Esophagus muscularis mucosa (tissue), 4 donors: ENCODE results near the gene BSPH1. TPM values are rescaled to one million over a fixed set of nuclear protein-coding genes. Genes with fewer than 3 reads are reported as not detected.
"Not testable (repeated sequence)": the region's sequence is repeated elsewhere in the genome, so short reads cannot be mapped to it uniquely, and the experiment has no call there.

ENCODE experiments used
- DNase-seq: peaks from one replicate; pipeline ENCODE4 v3.0.0-alpha.2; 2017; ENCODE audit errors: extremely low spot score
- H3K27ac ChIP-seq, 4 donors: fragments of 200-600 bp; sonication (generic); replicated peaks in 1 of 4; 1 replicate in 3 of 4; 2 replicates in 1 of 4; pipeline ENCODE4 v1.5.1; 2016 to 2019; ENCODE audit warnings: mild to moderate bottlenecking in 1 of 4
- H3K27me3 ChIP-seq, 4 donors: fragments of 200-600 bp; sonication (generic); one replicate each; pipeline versions ENCODE4 v1.5.1 to v1.6.0; 2016 to 2019
- H3K36me3 ChIP-seq, 4 donors: fragments of 200-600 bp; sonication (generic); one replicate each; pipeline ENCODE4 v1.5.1; 2016 to 2019
- H3K4me1 ChIP-seq, 4 donors: fragments of 200-600 bp; sonication (generic); one replicate each; pipeline ENCODE4 v1.5.1; 2016 to 2019
- H3K4me3 ChIP-seq, 4 donors: fragments of 200-600 bp; sonication (generic); 1 replicate in 2 of 4; 2 replicates in 2 of 4; pipeline ENCODE4 v1.5.1; 2016 to 2019; ENCODE audit warnings: mild to moderate bottlenecking in 4 of 4, moderate library complexity in 1 of 4
- H3K9me3 ChIP-seq, 4 donors: fragments of 200-600 bp; sonication (generic); 1 replicate in 3 of 4; 2 replicates in 1 of 4; pipeline ENCODE4 v1.5.1; 2016 to 2019
- EP300 ChIP-seq: sonication (generic); formaldehyde crosslinking; IDR thresholded peaks from one replicate; pipeline ENCODE4 v1.6.1; 2017; ENCODE audit warnings: antibody characterized with exemption
- POLR2A ChIP-seq: fragments of 450-650 bp; IDR thresholded peaks from one replicate; pipeline ENCODE4 v1.6.1; 2017; ENCODE audit warnings: antibody characterized with exemption, moderate library complexity, mild to moderate bottlenecking, low read depth
- POLR2AphosphoS5 ChIP-seq, 2 donors: sonication (generic); formaldehyde crosslinking; IDR thresholded peaks; one replicate each; pipeline ENCODE4 v1.6.1; 2017; ENCODE audit warnings: antibody characterized with exemption in 2 of 2
- WGBS: methylation state at CpG from one replicate; pipeline ENCODE4 v1.1.5; 2018; 5-methylcytosine and 5-hydroxymethylcytosine counted together
- intact Hi-C: fragments of 100-400 bp; cut with DNase I; formaldehyde crosslinking; loops from one replicate; pipeline ENCODE4 v1.15.1; 2023
- total RNA-seq, 4 donors: library from RNA; depleted of rRNA; stranded (reverse); fragments of >200 nt; gene quantifications; one replicate each; pipeline versions ENCODE4 v1.1.0 to v1.2.1, GENCODE V29; 2016
- TF ChIP-seq, protein P1 (sequence below), 3 experiments: fragments of 200-600 bp in 2 of 3; fragments of 450-650 bp in 1 of 3; sonication (generic) in 2 of 3; IDR thresholded peaks; one replicate each; pipeline ENCODE4 v1.5.1; 2017 to 2019; ENCODE audit warnings: antibody characterized with exemption in 3 of 3, mild to moderate bottlenecking in 2 of 3, moderate library complexity in 1 of 3

Gene BSPH1
- total RNA-seq, 4 donors from 2014 or later: not detected

DNA sequence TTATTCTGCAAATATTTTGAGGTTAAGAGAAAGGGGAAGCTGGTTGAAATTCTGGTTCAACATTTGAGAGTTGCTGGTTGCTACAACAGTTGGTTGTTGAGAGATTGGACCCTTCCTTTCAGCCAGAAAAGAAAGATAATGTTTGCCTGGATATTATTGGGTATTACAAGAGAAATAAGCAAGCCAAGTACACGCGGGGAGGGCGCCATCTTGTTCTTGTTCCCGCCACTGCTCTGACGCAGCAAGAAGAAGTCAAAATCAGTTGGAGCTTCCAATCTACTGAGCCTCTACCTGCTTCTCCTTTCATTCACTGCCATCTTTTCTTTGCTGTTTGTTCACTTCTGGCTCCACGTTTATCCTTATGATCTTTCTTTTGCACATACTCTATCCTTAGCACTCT is 18.4 kb downstream of the BSPH1 start:
- WGBS: 84% methylated on average over 6 of the region's 6 CpGs
- peak; percentile 37 for DNase-seq
- Histone ChIP-seq H3K4me3 (no peak overlapping the region), H3K36me3 (no peaks in the 10 kb centered on the region), H3K9me3 (peaks cover 0 to 8% (median 0%) of the 10 kb centered on the region in 4 donors), H3K27ac (no peak overlapping the region), H3K4me1 (no peaks in the 10 kb centered on the region), H3K27me3 (peaks cover 0 to 45% (median 0%) of the 10 kb centered on the region in 4 donors)
- TF ChIP-seq EP300 (no peak), POLR2A (no peak), POLR2AphosphoS5 (IDR thresholded peaks at IDR 0.05) (no peak)
- TF ChIP-seq, protein P1, sequence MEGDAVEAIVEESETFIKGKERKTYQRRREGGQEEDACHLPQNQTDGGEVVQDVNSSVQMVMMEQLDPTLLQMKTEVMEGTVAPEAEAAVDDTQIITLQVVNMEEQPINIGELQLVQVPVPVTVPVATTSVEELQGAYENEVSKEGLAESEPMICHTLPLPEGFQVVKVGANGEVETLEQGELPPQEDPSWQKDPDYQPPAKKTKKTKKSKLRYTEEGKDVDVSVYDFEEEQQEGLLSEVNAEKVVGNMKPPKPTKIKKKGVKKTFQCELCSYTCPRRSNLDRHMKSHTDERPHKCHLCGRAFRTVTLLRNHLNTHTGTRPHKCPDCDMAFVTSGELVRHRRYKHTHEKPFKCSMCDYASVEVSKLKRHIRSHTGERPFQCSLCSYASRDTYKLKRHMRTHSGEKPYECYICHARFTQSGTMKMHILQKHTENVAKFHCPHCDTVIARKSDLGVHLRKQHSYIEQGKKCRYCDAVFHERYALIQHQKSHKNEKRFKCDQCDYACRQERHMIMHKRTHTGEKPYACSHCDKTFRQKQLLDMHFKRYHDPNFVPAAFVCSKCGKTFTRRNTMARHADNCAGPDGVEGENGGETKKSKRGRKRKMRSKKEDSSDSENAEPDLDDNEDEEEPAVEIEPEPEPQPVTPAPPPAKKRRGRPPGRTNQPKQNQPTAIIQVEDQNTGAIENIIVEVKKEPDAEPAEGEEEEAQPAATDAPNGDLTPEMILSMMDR (IDR thresholded peaks at IDR 0.05): no peak
- intact Hi-C loops: no loop called here

DNA sequence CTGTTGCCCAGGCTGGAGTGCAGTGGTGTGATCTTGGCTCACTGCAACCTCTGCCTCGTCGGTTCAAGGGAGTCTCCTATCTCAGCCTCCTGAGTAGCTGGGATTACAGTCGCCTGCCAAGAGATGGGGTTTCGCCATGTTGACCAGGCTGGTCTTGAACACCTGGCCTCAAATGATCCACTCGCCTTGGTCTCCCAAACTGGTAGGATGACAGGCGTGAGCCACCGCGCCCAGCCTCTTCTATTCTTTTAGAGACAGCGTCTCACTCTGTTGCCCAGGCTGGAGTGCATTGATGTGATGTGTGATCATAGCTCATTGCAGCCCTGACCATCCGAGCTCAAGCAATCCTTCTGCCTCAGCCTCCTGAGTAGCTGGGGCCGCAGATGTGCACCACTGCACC is 36.0 kb downstream of the BSPH1 start:
- H3K4me1 ChIP-seq, H3K4me3 ChIP-seq, H3K27ac ChIP-seq, H3K9me3 ChIP-seq, H3K36me3 ChIP-seq, DNase-seq, intact Hi-C loops: not testable (repeated sequence)
- H3K27me3 ChIP-seq: peaks cover 0 to 12% (median 0%) of the 10 kb centered on the region in 4 donors
- 90% methylated on average over 9 of the region's 11 CpGs for WGBS

DNA sequence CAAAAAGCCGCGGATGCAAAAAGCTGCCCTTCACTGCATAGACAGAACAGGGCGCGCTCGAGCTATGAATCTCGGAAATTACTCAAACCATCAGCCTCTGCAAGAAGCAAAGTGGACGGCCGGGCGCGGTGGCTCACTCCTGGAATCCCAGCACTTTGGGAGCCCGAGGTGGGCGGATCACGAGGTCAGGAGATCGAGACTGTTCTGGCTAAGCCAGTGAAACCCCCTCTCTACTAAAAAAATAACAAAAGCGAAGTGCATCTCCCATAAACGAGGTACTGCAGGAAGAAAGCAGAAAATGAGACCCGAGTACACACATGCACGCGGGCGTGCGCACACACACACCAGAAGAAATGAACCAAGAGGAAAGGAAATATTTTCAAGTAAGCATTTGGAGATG is 39.8 kb downstream of the BSPH1 start:
- H3K4me3 ChIP-seq, H3K27ac ChIP-seq, intact Hi-C loops, DNase-seq, H3K4me1 ChIP-seq, H3K9me3 ChIP-seq, H3K36me3 ChIP-seq: not testable (repeated sequence)
- no CpG with 5 or more reads among the region's 21 CpGs for WGBS
- H3K27me3 ChIP-seq: peaks cover 0 to 13% (median 0%) of the 10 kb centered on the region in 4 donors

DNA sequence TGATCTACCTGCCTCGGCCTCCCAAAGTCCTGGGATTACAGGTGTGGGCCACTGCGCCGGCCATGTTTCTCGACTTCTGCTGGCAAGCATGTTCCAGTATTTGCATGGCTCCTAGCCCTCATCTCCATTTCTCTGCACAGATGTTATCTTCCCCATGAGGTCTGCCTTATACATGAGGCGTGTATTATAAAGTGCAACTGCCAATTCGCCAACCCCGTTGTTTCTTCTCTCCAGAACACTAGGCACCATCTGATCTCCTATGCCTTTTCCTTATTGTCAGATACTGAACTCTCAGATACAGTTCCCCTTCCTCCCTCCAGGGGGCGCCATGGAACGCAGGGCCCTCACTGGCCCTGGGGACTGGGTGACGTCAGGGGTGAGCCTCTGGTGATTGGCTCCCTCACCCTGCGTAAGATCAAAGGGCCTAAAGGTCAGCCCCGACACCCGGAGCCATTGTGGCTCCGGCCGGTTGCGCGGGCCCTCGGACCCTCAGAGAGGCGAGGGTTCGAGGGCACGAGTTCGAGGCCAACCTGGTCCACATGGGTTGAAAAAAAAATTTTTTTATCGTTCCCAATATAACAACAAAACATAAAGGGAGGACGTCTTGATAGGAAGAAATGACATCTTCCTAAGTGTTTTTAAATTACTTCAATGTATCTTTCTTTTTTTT is 42.0 kb downstream of the BSPH1 start:
- H3K9me3 ChIP-seq, DNase-seq, H3K36me3 ChIP-seq, H3K4me3 ChIP-seq, H3K27me3 ChIP-seq, H3K4me1 ChIP-seq, H3K27ac ChIP-seq, intact Hi-C loops: not testable (repeated sequence)
- TF ChIP-seq, protein P1 (IDR thresholded peaks at IDR 0.05): peak in 1 of 3 experiments; percentile 11
- WGBS: 73% methylated on average over 23 of the region's 24 CpGs

DNA sequence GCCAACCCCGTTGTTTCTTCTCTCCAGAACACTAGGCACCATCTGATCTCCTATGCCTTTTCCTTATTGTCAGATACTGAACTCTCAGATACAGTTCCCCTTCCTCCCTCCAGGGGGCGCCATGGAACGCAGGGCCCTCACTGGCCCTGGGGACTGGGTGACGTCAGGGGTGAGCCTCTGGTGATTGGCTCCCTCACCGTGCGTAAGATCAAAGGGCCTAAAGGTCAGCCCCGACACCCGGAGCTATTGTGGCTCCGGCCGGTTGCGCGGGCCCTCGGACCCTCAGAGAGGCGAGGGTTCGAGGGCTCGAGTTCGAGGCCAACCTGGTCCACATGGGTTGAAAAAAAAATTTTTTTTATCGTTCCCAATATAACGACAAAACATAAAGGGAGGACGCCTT is 63.4 kb downstream of the BSPH1 start:
- H3K36me3 ChIP-seq, H3K9me3 ChIP-seq, intact Hi-C loops, H3K4me3 ChIP-seq, H3K27ac ChIP-seq, H3K4me1 ChIP-seq, H3K27me3 ChIP-seq, DNase-seq: not testable (repeated sequence)
- WGBS: no CpG with 5 or more reads among the region's 20 CpGs

GRCh38 chr19:47920107-47920506 is 71.9 kb downstream of the BSPH1 start:
- H3K4me3 ChIP-seq, intact Hi-C loops, H3K4me1 ChIP-seq, H3K9me3 ChIP-seq, H3K27me3 ChIP-seq, H3K36me3 ChIP-seq, H3K27ac ChIP-seq, DNase-seq: not testable (repeated sequence)
- TF ChIP-seq, protein P1 (IDR thresholded peaks at IDR 0.05): peak; percentile 29 to 53 (median 50)
- peak in 1 of 2 donors; percentile 30 for TF ChIP-seq POLR2AphosphoS5 (IDR thresholded peaks at IDR 0.05)
- WGBS: 0% methylated on average over 12 of the region's 15 CpGs

Other genes with a start within 250 kb of the BSPH1 start
- gene NOP53, start 246.6 kb downstream of the BSPH1 start, total RNA-seq: 100 to 1,000 TPM; 350 to 500 (median 454) TPM
- 1,000 to 10,000 TPM; 1,363 to 1,667 (median 1,434) TPM for gene SELENOW, start 213.5 kb downstream of the BSPH1 start, total RNA-seq
- not detected for gene TPRX1, start 187.6 kb downstream of the BSPH1 start, total RNA-seq
- not detected for gene CRX, start 170.2 kb downstream of the BSPH1 start, total RNA-seq
- not detected for gene TPRX2, start 132.9 kb downstream of the BSPH1 start, total RNA-seq
- gene SULT2A1, start 105.9 kb downstream of the BSPH1 start, total RNA-seq: not detected
- gene ELSPBP1, start 2.5 kb upstream of the BSPH1 start, total RNA-seq: not detected
- not detected for gene CABP5, start 51.9 kb upstream of the BSPH1 start, total RNA-seq
- 10 to 100 TPM in 2 of 4 donors, 1 to 10 TPM in 2; 5.3 to 15.1 (median 9.3) TPM for gene PLA2G4C, start 118.6 kb upstream of the BSPH1 start, total RNA-seq
- gene LIG1, start 178.2 kb upstream of the BSPH1 start, total RNA-seq: 1 to 10 TPM; 4.2 to 7.3 (median 6.0) TPM
- gene ZSWIM9, start 178.5 kb upstream of the BSPH1 start, total RNA-seq: 10 to 100 TPM in 2 of 4 donors, 1 to 10 TPM in 2; 4.0 to 15.2 (median 10.4) TPM